HEK293 (cell line): ENCODE data around the gene GOLGA2.

ENCODE experiments used
- CTCF ChIA-PET: fragments of 350-600 bp; formaldehyde crosslinking; extraction: SDS; loops from one replicate; lab custom pipeline; 2021; ENCODE audit warnings: antibody characterized with exemption; lab: Yijun Ruan, JAX
- POLR2A ChIA-PET: fragments of 300-600 bp; formaldehyde crosslinking; extraction: SDS; loops from one replicate; lab custom pipeline; 2020; ENCODE audit warnings: antibody characterized with exemption, inconsistent platforms; lab: Yijun Ruan, JAX
- H3K27ac ChIP-seq: fragments of 200-500 bp; sonication (Bioruptor generic); 2 replicates; pipeline ENCODE4 v1.5.1; 2014; ENCODE audit warnings: low read depth, low read length, control low read depth, inconsistent platforms; ENCODE audit errors: extremely low read depth
- H3K36me3 ChIP-seq, 2 experiments: fragments of 200-500 bp in 1 of 2; sonication (Bioruptor generic) in 1 of 2; 1 replicate in 1 of 2; 2 replicates in 1 of 2; pipeline ENCODE4 v1.5.1; 2014 to 2017; ENCODE audit warnings: inconsistent platforms in 2 of 2, low read length in 2 of 2; ENCODE audit not compliant: control insufficient read depth in 2 of 2, insufficient read depth in 1 of 2
- H3K4me1 ChIP-seq: fragments of 200-500 bp; sonication (Bioruptor generic); 2 replicates; pipeline ENCODE4 v1.5.1; 2014; ENCODE audit warnings: mild to moderate bottlenecking, low read length, inconsistent platforms; ENCODE audit not compliant: control insufficient read depth, insufficient read depth
- H3K4me3 ChIP-seq: 2 replicates; pipeline ENCODE4 v1.5.1; 2011; ENCODE audit warnings: low read depth, mild to moderate bottlenecking, control low read depth, low read length, moderate library complexity
- H3K9me3 ChIP-seq: fragments of 200-500 bp; sonication (Bioruptor generic); 2 replicates; pipeline ENCODE4 v1.5.1; 2014; ENCODE audit warnings: low read depth, low read length, inconsistent platforms; ENCODE audit not compliant: control insufficient read depth, insufficient read depth
- GLIS2 ChIP-seq: fragments of 450-650 bp; formaldehyde crosslinking; IDR thresholded peaks from 2 replicates; pipeline ENCODE4 v1.5.1; 2016; ENCODE audit warnings: missing biosample characterization, missing genetic modification characterization
- PBX3 ChIP-seq: sonication (generic); formaldehyde crosslinking; IDR thresholded peaks from 2 replicates; pipeline ENCODE4 v1.8.1; 2022; ENCODE audit warnings: mild to moderate bottlenecking, moderate library complexity, missing genetic modification reagents
- REST ChIP-seq: fragments of 450-650 bp; formaldehyde crosslinking; IDR thresholded peaks from 2 replicates; pipeline ENCODE4 v1.5.1; 2016; ENCODE audit warnings: missing biosample characterization, missing genetic modification characterization
- SETDB1 ChIP-seq: IDR thresholded peaks from one replicate; pipeline ENCODE4 v1.6.1; 2017; ENCODE audit warnings: mild to moderate bottlenecking, low read length, moderate library complexity, mixed read lengths; ENCODE audit not compliant: insufficient read length
- TCF7L2 ChIP-seq: IDR thresholded peaks from 2 replicates; pipeline ENCODE4 v1.6.1; 2011; ENCODE audit warnings: low read depth, mild to moderate bottlenecking, inconsistent platforms, low read length, moderate library complexity, borderline replicate concordance
- ZBTB11 ChIP-seq: fragments of 450-650 bp; formaldehyde crosslinking; conservative IDR thresholded peaks from 2 replicates; pipeline ENCODE4 v1.5.1; 2016; ENCODE audit warnings: low read depth, missing biosample characterization, missing genetic modification characterization
- ZIC2 ChIP-seq: fragments of 450-650 bp; formaldehyde crosslinking; IDR thresholded peaks from 2 replicates; pipeline ENCODE4 v1.5.1; 2016; ENCODE audit warnings: missing biosample characterization, missing genetic modification characterization
- ZNF155 ChIP-seq: fragments of 450-650 bp; formaldehyde crosslinking; IDR thresholded peaks from 2 replicates; pipeline ENCODE4 v1.5.1; 2016; ENCODE audit warnings: missing biosample characterization, missing genetic modification characterization
- ZNF18 ChIP-seq: fragments of 450-650 bp; formaldehyde crosslinking; IDR thresholded peaks from 2 replicates; pipeline ENCODE4 v1.5.1; 2016; ENCODE audit warnings: missing biosample characterization, missing genetic modification characterization
- ZNF248 ChIP-seq: fragments of 450-650 bp; formaldehyde crosslinking; IDR thresholded peaks from 2 replicates; pipeline ENCODE4 v1.5.1; 2017; ENCODE audit warnings: missing biosample characterization, missing genetic modification characterization
- ZNF48 ChIP-seq: fragments of 450-650 bp; formaldehyde crosslinking; IDR thresholded peaks from 2 replicates; pipeline ENCODE4 v1.5.1; 2016; ENCODE audit warnings: missing biosample characterization, missing genetic modification characterization
- ZNF501 ChIP-seq: fragments of 450-650 bp; formaldehyde crosslinking; IDR thresholded peaks from 2 replicates; pipeline ENCODE4 v1.5.1; 2016; ENCODE audit warnings: missing biosample characterization, missing genetic modification characterization
- ZNF513 ChIP-seq: fragments of 450-650 bp; IDR thresholded peaks from 2 replicates; pipeline ENCODE4 v1.5.1; 2018; ENCODE audit warnings: missing biosample characterization, missing genetic modification characterization
- ZNF544 ChIP-seq: fragments of 450-650 bp; formaldehyde crosslinking; IDR thresholded peaks from 2 replicates; pipeline ENCODE4 v1.5.0; 2017; ENCODE audit warnings: missing biosample characterization, missing genetic modification characterization
- ZNF626 ChIP-seq: fragments of 450-650 bp; sonication (Bioruptor Pico); formaldehyde crosslinking; IDR thresholded peaks from 2 replicates; pipeline ENCODE4 v1.5.1; 2018; ENCODE audit warnings: missing biosample characterization, missing genetic modification characterization, inconsistent platforms
- ZNF670 ChIP-seq: fragments of 450-650 bp; formaldehyde crosslinking; IDR thresholded peaks from 2 replicates; pipeline ENCODE4 v1.5.1; 2016; ENCODE audit warnings: missing biosample characterization, missing genetic modification characterization, low read depth
- ZSCAN23 ChIP-seq: fragments of 450-650 bp; formaldehyde crosslinking; IDR thresholded peaks from 2 replicates; pipeline ENCODE4 v1.5.1; 2016; ENCODE audit warnings: missing biosample characterization, missing genetic modification characterization

Gene GOLGA2

GRCh38 chr9:128262687-128263086 is 13.1 kb downstream of the GOLGA2 start (continued):
- TF ChIP-seq REST (tag by site-specific recombination) (no peak), SETDB1 (no peak), ZNF501 (no peak), ZIC2 (tag by site-specific recombination) (no peak)

- POLR2A ChIA-PET, result interaction anchor here (1.7 to 2.3 kb wide), 2 partner anchors 10 to 16 kb away, joined by 5 to 8 read pairs; partner anchors contain the start of genes GOLGA2 and SWI5
- Histone ChIP-seq H3K36me3 (peaks cover 0 to 75% of the 10 kb centered on the region in 2 experiments; a peak in 2 of 3 replicates), H3K4me3 (no peak overlapping the region), H3K27ac (no peak overlapping the region), H3K9me3 (no peaks in the 10 kb centered on the region), H3K4me1 (no peaks in the 10 kb centered on the region)
- TF ChIP-seq ZNF155 (tag by site-specific recombination), result no peak
- CTCF ChIA-PET, result no interaction called here
Observed at GRCh38 chr9:128260340-128260739, 15.5 kb downstream of the GOLGA2 start.

GRCh38 chr9:128259156-128259555 is 16.7 kb downstream of the GOLGA2 start:
- no peak for TF ChIP-seq ZNF626
- no peak for TF ChIP-seq ZSCAN23
- TF ChIP-seq ZBTB11 (tag by site-specific recombination), result no peak
- no peak for TF ChIP-seq ZNF18
- TF ChIP-seq ZNF513 (tag by site-specific recombination), result no peak
- no peak for TF ChIP-seq GLIS2 (tag by site-specific recombination)
- TF ChIP-seq ZNF248 (tag by site-specific recombination), result no peak
- no peak for TF ChIP-seq ZNF48
- no peak for TF ChIP-seq ZNF670 (tag by site-specific recombination)
- no peak for TF ChIP-seq ZNF544
- no peak for TF ChIP-seq PBX3 (CRISPR knock-in tag)
- TF ChIP-seq TCF7L2, result no peak
- no peaks in the 10 kb centered on the region for H3K4me1 ChIP-seq
- no peaks in the 10 kb centered on the region for H3K9me3 ChIP-seq
- POLR2A ChIA-PET, result interaction anchor here (1.7 to 2.3 kb wide), 2 partner anchors 9 to 17 kb away, joined by 5 to 8 read pairs; partner anchors contain the start of genes GOLGA2 and SWI5
- no peak overlapping the region for H3K4me3 ChIP-seq
- peaks cover 0 to 66% of the 10 kb centered on the region in 2 experiments; a peak in 2 of 3 replicates for H3K36me3 ChIP-seq
- H3K27ac ChIP-seq, result no peak overlapping the region
- CTCF ChIA-PET, result interaction anchor here (1.2 kb wide), 2 partner anchors 9 to 23 kb away, joined by 3 read pairs; no protein-coding TSS in a partner anchor
